Left ventricle myocardium inferior (tissue), 1 donor: ENCODE results near the gene LRRC15. TPM values are rescaled to one million over a fixed set of nuclear protein-coding genes. Genes with fewer than 3 reads are reported as not detected.

Experiments
- DNase-seq: peaks from one replicate; pipeline ENCODE4 v3.0.0-alpha.2; 2020
- H3K27ac ChIP-seq: fragments of 200-600 bp; replicated peaks from 2 replicates; pipeline ENCODE4 v1.8.0; 2021
- H3K27me3 ChIP-seq: fragments of 200-600 bp; 2 replicates; pipeline ENCODE4 v1.8.0; 2021; ENCODE audit warnings: low read depth
- H3K36me3 ChIP-seq: fragments of 200-600 bp; 2 replicates; pipeline ENCODE4 v1.8.0; 2021
- H3K4me1 ChIP-seq: fragments of 200-600 bp; 2 replicates; pipeline ENCODE4 v1.8.0; 2021
- H3K4me3 ChIP-seq: fragments of 200-600 bp; 2 replicates; pipeline ENCODE4 v1.8.0; 2021; ENCODE audit warnings: mild to moderate bottlenecking, moderate library complexity
- H3K9me3 ChIP-seq: fragments of 200-600 bp; replicated peaks from 2 replicates; pipeline ENCODE4 v1.8.0; 2021
- CTCF ChIP-seq: fragments of 200-600 bp; IDR thresholded peaks from 2 replicates; pipeline ENCODE4 v1.8.0; 2021; ENCODE audit warnings: antibody characterized with exemption, mild to moderate bottlenecking, borderline replicate concordance
- intact Hi-C: fragments of 100-400 bp; cut with micrococcal nuclease; formaldehyde crosslinking; loops from one replicate; pipeline ENCODE4 v1.11.0; 2022
- total RNA-seq: library from RNA; stranded (reverse); fragmentation: NEBNext Ultra II Directional; extraction: Animal tissue kit (Norgen Biotek cat#: 25700); gene quantifications from one replicate; pipeline ENCODE4 v1.2.1, GENCODE V29; 2021
- donor health status: DM: no; HTN: yes; CAD: no; lungs with severe emphysema.

The LRRC15 gene
- total RNA-seq, 1 donor from 2014 or later, result 0.14 TPM

DNA sequence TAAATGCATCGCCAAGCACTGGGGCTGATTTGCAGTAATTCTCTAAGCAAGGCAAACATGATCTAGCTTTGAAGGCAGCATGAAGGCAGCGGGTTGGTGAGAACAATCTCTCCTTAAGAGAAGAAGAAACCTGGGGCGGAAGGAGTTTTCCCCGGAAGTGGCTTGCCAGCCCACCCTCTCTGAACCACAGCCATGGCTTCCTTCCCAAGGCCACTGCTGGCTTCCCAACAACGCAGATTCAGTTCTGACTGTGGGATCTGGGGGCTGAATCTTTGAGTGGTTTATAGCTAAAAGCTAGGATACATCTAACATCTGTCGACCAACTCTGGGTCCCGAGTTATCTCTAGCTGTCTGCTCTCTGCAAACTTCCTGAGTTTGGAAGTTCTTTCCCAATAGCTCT is 14.2 kb downstream of the LRRC15 start:
- peaks cover 31% of the 10 kb centered on the region for H3K27me3 ChIP-seq
- no peak overlapping the region for H3K27ac ChIP-seq
- H3K9me3 ChIP-seq, result no peaks in the 10 kb centered on the region
- H3K4me3 ChIP-seq, result no peak overlapping the region
- intact Hi-C loops, result no loop called here
- H3K36me3 ChIP-seq, result no peaks in the 10 kb centered on the region
- no peak for DNase-seq
- TF ChIP-seq CTCF, result no peak
- H3K4me1 ChIP-seq, result no peaks in the 10 kb centered on the region

GRCh38 chr3:194354315-194354714 is 15.2 kb downstream of the LRRC15 start:
- H3K27ac ChIP-seq, result no peak overlapping the region
- H3K9me3 ChIP-seq, result no peaks in the 10 kb centered on the region
- intact Hi-C loops, result no loop called here
- no peak for TF ChIP-seq CTCF
- no peak for DNase-seq
- H3K4me1 ChIP-seq, result no peaks in the 10 kb centered on the region
- H3K36me3 ChIP-seq, result no peaks in the 10 kb centered on the region
- H3K27me3 ChIP-seq, result peaks cover 24% of the 10 kb centered on the region
- no peak overlapping the region for H3K4me3 ChIP-seq

- no peak for TF ChIP-seq CTCF
- no peaks in the 10 kb centered on the region for H3K9me3 ChIP-seq
- intact Hi-C loops, result no loop called here
- no peak overlapping the region for H3K27ac ChIP-seq
- H3K27me3 ChIP-seq, result peaks cover 11% of the 10 kb centered on the region
- DNase-seq, result no peak
- H3K36me3 ChIP-seq, result no peaks in the 10 kb centered on the region
- H3K4me1 ChIP-seq, result no peaks in the 10 kb centered on the region
- no peak overlapping the region for H3K4me3 ChIP-seq
These were observed 16.8 kb downstream of the LRRC15 start for GRCh38 chr3:194352667-194353246.

DNA sequence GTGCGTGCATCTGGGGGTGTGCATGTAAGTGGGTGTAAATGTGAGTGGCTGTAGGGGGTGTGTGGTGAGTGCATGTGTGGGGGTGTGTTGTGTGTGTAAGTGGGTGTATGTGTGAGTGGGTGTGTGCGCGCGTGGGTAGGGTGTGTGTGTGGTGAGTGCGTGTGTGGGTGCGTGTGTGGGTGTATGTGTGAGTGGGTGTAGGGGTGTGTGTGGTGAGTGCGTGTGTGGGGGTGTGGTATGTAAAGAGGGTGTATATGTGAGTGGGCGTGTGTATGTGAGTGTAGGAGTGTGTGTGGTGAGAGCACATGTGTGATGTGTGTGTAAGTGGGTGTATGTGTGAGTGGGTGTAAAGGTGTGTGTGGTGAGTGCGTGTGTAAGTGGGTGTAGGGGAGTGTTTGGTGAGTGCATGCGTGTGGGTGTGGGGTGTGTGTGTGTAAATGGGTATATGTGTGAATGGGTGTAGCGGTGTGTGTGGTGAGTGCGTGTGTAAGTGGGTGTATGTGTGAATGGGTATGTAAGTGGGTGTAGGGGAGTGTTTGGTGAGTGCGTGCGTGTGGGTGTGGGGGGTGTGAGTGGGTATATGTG is 17.5 kb downstream of the LRRC15 start:
- intact Hi-C loops, result no loop called here
- H3K27me3 ChIP-seq, result peaks cover 6% of the 10 kb centered on the region
- H3K27ac ChIP-seq, result no peak overlapping the region
- DNase-seq, result no peak
- H3K4me3 ChIP-seq, result no peak overlapping the region
- no peak for TF ChIP-seq CTCF
- no peaks in the 10 kb centered on the region for H3K4me1 ChIP-seq
- no peaks in the 10 kb centered on the region for H3K36me3 ChIP-seq
- no peaks in the 10 kb centered on the region for H3K9me3 ChIP-seq

DNA sequence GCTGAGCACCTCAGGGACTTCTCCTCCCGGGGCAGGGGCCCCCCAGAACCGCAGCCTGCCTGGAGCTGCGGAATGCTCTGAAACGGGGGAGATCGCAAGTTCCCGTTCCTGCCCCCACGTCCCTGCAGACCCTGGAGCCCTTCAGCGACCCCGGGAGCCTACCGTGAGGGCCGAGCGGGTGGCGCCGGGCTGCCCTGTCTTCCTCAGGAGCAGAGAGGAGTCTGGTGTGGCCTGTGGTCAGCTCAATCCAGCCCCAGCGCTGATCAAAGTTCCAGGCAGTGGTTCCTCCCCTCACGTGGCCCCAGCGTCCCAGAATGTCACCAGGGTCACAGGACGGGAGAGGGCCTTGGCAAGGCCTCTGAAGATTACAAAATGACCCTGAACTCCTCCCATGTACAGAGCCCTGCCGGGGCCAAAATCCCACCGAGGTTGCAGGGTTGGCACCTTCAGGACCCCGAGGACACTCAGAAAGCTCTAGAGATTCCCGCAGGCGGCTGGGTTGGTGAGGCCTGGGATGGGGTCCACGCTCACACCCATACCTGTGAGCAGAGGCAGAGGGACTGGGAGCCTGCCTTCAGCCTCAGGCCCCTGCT is 18.4 kb downstream of the LRRC15 start, which contains the start of gene CPN2:
CPN2 (minus strand) TSS at position 249 of the 593 bp plus-strand sequence. CDS start 8,626 bp downstream, outside the sequence.
- H3K4me3 ChIP-seq, result peak within 1 kb of the TSS; percentile 8
- no peaks in the 10 kb centered on the region for H3K27me3 ChIP-seq
- TF ChIP-seq CTCF, result no peak
- no peaks in the 10 kb centered on the region for H3K9me3 ChIP-seq
- no peaks in the 10 kb centered on the region for H3K4me1 ChIP-seq
- H3K36me3 ChIP-seq, result no peaks in the 10 kb centered on the region
- intact Hi-C loops, result no loop called here
- H3K27ac ChIP-seq, result no peak within 1 kb of the TSS
- no peak for DNase-seq
